Measurements from ENCODE around the gene WNT11. TPM values are rescaled to one million over a fixed set of nuclear protein-coding genes. Genes with fewer than 3 reads are reported as not detected.

Gene WNT11
- total and polyA plus RNA-seq, 2 of the 13 experiments (the other 11 are each of a cell fraction or from before 2014, with no cell fraction given), result 0.34 to 0.66 TPM

DNA sequence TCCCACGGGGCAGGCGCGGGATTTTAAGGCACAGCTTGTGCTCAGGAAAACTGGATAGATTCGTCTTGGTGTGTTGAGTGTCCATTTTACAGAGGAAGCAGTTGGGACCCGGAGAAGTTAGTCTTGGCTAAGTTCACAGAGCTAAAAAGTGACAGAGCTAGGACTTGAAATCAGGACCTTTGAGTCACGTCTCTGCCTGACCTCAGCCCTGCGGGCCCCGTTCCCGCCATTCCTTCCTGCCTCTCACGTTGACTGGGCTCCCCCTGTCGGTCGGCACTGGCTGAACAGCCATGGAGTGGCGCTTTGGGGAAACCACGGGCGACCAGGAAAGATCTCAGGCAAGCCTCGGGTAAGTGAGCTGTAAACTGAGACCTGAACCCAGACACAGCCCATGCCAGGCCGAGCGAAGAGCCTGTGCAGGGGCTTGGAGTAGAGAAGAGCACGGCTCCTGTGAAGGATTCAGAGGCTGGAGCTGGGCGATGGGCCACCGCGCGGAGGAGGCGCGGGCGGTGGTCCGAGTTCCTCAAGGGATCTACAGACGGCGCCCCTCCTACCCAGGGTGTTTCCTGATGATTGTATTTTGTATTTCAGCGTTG is 54.1 kb downstream of the WNT11 start (continued):
- TF ChIP-seq, protein P1, sequence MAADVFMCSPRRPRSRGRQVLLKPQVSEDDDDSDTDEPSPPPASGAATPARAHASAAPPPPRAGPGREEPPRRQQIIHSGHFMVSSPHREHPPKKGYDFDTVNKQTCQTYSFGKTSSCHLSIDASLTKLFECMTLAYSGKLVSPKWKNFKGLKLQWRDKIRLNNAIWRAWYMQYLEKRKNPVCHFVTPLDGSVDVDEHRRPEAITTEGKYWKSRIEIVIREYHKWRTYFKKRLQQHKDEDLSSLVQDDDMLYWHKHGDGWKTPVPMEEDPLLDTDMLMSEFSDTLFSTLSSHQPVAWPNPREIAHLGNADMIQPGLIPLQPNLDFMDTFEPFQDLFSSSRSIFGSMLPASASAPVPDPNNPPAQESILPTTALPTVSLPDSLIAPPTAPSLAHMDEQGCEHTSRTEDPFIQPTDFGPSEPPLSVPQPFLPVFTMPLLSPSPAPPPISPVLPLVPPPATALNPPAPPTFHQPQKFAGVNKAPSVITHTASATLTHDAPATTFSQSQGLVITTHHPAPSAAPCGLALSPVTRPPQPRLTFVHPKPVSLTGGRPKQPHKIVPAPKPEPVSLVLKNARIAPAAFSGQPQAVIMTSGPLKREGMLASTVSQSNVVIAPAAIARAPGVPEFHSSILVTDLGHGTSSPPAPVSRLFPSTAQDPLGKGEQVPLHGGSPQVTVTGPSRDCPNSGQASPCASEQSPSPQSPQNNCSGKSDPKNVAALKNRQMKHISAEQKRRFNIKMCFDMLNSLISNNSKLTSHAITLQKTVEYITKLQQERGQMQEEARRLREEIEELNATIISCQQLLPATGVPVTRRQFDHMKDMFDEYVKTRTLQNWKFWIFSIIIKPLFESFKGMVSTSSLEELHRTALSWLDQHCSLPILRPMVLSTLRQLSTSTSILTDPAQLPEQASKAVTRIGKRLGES (CRISPR knock-in tag; IDR thresholded peaks at IDR 0.05; ENCODE audit: borderline replicate concordance), result no peak
- no peak for TF ChIP-seq HNRNPK (IDR thresholded peaks at IDR 0.05; ENCODE audit: low read depth, low read length, poor library complexity, severe bottlenecking)
- TF ChIP-seq, protein P2, sequence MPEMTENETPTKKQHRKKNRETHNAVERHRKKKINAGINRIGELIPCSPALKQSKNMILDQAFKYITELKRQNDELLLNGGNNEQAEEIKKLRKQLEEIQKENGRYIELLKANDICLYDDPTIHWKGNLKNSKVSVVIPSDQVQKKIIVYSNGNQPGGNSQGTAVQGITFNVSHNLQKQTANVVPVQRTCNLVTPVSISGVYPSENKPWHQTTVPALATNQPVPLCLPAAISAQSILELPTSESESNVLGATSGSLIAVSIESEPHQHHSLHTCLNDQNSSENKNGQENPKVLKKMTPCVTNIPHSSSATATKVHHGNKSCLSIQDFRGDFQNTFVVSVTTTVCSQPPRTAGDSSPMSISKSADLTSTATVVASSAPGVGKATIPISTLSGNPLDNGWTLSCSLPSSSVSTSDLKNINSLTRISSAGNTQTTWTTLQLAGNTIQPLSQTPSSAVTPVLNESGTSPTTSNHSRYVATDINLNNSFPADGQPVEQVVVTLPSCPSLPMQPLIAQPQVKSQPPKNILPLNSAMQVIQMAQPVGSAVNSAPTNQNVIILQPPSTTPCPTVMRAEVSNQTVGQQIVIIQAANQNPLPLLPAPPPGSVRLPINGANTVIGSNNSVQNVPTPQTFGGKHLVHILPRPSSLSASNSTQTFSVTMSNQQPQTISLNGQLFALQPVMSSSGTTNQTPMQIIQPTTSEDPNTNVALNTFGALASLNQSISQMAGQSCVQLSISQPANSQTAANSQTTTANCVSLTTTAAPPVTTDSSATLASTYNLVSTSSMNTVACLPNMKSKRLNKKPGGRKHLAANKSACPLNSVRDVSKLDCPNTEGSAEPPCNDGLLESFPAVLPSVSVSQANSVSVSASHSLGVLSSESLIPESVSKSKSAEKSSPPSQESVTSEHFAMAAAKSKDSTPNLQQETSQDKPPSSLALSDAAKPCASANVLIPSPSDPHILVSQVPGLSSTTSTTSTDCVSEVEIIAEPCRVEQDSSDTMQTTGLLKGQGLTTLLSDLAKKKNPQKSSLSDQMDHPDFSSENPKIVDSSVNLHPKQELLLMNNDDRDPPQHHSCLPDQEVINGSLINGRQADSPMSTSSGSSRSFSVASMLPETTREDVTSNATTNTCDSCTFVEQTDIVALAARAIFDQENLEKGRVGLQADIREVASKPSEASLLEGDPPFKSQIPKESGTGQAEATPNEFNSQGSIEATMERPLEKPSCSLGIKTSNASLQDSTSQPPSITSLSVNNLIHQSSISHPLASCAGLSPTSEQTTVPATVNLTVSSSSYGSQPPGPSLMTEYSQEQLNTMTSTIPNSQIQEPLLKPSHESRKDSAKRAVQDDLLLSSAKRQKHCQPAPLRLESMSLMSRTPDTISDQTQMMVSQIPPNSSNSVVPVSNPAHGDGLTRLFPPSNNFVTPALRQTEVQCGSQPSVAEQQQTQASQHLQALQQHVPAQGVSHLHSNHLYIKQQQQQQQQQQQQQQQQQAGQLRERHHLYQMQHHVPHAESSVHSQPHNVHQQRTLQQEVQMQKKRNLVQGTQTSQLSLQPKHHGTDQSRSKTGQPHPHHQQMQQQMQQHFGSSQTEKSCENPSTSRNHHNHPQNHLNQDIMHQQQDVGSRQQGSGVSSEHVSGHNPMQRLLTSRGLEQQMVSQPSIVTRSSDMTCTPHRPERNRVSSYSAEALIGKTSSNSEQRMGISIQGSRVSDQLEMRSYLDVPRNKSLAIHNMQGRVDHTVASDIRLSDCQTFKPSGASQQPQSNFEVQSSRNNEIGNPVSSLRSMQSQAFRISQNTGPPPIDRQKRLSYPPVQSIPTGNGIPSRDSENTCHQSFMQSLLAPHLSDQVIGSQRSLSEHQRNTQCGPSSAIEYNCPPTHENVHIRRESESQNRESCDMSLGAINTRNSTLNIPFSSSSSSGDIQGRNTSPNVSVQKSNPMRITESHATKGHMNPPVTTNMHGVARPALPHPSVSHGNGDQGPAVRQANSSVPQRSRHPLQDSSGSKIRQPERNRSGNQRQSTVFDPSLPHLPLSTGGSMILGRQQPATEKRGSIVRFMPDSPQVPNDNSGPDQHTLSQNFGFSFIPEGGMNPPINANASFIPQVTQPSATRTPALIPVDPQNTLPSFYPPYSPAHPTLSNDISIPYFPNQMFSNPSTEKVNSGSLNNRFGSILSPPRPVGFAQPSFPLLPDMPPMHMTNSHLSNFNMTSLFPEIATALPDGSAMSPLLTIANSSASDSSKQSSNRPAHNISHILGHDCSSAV (CRISPR knock-in tag; IDR thresholded peaks at IDR 0.05; ENCODE audit: borderline replicate concordance), result no peak
- no peak for TF ChIP-seq ZNF251 (CRISPR knock-in tag; IDR thresholded peaks at IDR 0.05)
- no peak for TF ChIP-seq ZNF121 (CRISPR knock-in tag; IDR thresholded peaks at IDR 0.05)
- TF ChIP-seq ZNF256 (CRISPR knock-in tag; conservative IDR thresholded peaks at IDR 0.05), result no peak
- no peak for TF ChIP-seq ATM (IDR thresholded peaks at IDR 0.05; ENCODE audit: borderline replicate concordance)
- TF ChIP-seq, protein P3, sequence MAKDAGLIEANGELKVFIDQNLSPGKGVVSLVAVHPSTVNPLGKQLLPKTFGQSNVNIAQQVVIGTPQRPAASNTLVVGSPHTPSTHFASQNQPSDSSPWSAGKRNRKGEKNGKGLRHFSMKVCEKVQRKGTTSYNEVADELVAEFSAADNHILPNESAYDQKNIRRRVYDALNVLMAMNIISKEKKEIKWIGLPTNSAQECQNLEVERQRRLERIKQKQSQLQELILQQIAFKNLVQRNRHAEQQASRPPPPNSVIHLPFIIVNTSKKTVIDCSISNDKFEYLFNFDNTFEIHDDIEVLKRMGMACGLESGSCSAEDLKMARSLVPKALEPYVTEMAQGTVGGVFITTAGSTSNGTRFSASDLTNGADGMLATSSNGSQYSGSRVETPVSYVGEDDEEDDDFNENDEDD (CRISPR knock-in tag; IDR thresholded peaks at IDR 0.05; ENCODE audit: borderline replicate concordance), result peak; percentile 98
- TF ChIP-seq, protein P4, sequence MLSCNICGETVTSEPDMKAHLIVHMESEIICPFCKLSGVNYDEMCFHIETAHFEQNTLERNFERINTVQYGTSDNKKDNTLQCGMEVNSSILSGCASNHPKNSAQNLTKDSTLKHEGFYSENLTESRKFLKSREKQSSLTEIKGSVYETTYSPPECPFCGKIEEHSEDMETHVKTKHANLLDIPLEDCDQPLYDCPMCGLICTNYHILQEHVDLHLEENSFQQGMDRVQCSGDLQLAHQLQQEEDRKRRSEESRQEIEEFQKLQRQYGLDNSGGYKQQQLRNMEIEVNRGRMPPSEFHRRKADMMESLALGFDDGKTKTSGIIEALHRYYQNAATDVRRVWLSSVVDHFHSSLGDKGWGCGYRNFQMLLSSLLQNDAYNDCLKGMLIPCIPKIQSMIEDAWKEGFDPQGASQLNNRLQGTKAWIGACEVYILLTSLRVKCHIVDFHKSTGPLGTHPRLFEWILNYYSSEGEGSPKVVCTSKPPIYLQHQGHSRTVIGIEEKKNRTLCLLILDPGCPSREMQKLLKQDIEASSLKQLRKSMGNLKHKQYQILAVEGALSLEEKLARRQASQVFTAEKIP (CRISPR knock-in tag; IDR thresholded peaks at IDR 0.05; ENCODE audit: borderline replicate concordance), result no peak
- TF ChIP-seq, protein P5, sequence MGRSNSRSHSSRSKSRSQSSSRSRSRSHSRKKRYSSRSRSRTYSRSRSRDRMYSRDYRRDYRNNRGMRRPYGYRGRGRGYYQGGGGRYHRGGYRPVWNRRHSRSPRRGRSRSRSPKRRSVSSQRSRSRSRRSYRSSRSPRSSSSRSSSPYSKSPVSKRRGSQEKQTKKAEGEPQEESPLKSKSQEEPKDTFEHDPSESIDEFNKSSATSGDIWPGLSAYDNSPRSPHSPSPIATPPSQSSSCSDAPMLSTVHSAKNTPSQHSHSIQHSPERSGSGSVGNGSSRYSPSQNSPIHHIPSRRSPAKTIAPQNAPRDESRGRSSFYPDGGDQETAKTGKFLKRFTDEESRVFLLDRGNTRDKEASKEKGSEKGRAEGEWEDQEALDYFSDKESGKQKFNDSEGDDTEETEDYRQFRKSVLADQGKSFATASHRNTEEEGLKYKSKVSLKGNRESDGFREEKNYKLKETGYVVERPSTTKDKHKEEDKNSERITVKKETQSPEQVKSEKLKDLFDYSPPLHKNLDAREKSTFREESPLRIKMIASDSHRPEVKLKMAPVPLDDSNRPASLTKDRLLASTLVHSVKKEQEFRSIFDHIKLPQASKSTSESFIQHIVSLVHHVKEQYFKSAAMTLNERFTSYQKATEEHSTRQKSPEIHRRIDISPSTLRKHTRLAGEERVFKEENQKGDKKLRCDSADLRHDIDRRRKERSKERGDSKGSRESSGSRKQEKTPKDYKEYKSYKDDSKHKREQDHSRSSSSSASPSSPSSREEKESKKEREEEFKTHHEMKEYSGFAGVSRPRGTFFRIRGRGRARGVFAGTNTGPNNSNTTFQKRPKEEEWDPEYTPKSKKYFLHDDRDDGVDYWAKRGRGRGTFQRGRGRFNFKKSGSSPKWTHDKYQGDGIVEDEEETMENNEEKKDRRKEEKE (IDR thresholded peaks at IDR 0.05), result no peak
- no peak for TF ChIP-seq CAMTA2 (CRISPR knock-in tag; IDR thresholded peaks at IDR 0.05; ENCODE audit: borderline replicate concordance)
